Measurements from ENCODE around the gene AEN. TPM values are rescaled to one million over a fixed set of nuclear protein-coding genes. Genes with fewer than 3 reads are reported as not detected.

AEN gene
- total RNA-seq, 2 experiments from 2014 or later: 40.7 to 43.7 TPM

- no peaks in the 10 kb centered on the region for H3K36me3 Mint-ChIP-seq (ENCODE audit: low read depth)
- no peak for DNase-seq
- no peaks in the 10 kb centered on the region for H3K9me3 Mint-ChIP-seq
- ATAC-seq (ENCODE audit: poor library complexity): no peak
- H3K4me1 ChIP-seq (ENCODE audit: insufficient read depth, low read length): peaks cover 25% of the 10 kb centered on the region
- H3K27ac Mint-ChIP-seq: no peak overlapping the region
- H3K9me3 ChIP-seq (ENCODE audit: control insufficient read depth in 1 of 2, insufficient read depth in 1 of 2, low read length in 2 of 2): peaks cover 0 to 27% of the 10 kb centered on the region in 2 experiments
- peaks cover 69 to 82% of the 10 kb centered on the region in 2 experiments for H3K27me3 ChIP-seq (ENCODE audit: control insufficient read depth in 1 of 2, insufficient read depth in 2 of 2, low read length in 2 of 2)
- intact Hi-C loops (cut with DNase I, micrococcal nuclease): no loop called here
- no peak overlapping the region for H3K4me3 ChIP-seq (ENCODE audit: low read length)
- TF ChIP-seq, protein P1, sequence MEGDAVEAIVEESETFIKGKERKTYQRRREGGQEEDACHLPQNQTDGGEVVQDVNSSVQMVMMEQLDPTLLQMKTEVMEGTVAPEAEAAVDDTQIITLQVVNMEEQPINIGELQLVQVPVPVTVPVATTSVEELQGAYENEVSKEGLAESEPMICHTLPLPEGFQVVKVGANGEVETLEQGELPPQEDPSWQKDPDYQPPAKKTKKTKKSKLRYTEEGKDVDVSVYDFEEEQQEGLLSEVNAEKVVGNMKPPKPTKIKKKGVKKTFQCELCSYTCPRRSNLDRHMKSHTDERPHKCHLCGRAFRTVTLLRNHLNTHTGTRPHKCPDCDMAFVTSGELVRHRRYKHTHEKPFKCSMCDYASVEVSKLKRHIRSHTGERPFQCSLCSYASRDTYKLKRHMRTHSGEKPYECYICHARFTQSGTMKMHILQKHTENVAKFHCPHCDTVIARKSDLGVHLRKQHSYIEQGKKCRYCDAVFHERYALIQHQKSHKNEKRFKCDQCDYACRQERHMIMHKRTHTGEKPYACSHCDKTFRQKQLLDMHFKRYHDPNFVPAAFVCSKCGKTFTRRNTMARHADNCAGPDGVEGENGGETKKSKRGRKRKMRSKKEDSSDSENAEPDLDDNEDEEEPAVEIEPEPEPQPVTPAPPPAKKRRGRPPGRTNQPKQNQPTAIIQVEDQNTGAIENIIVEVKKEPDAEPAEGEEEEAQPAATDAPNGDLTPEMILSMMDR (IDR thresholded peaks at IDR 0.05): no peak
- H3K36me3 ChIP-seq (ENCODE audit: insufficient read depth, low read length): no peaks in the 10 kb centered on the region
- peaks cover 96% of the 10 kb centered on the region for H3K27me3 Mint-ChIP-seq
- H3K27ac ChIP-seq (ENCODE audit: low read depth in 1 of 2, low read length in 2 of 2): no peak overlapping the region
- peaks cover 17% of the 10 kb centered on the region for H3K4me1 Mint-ChIP-seq (ENCODE audit: low read depth)
- ChIA-PET CTCF (no interaction called here), POLR2A (no interaction called here)
- no peak overlapping the region for H3K4me3 Mint-ChIP-seq
These were observed 14.9 kb upstream of the AEN start for GRCh38 chr15:88606070-88606794.

- intact Hi-C loops (cut with DNase I, micrococcal nuclease): no loop called here
- ChIA-PET POLR2A (interaction anchor here (1.0 kb wide), 1 partner anchor 30 kb away, joined by 3 read pairs; no protein-coding TSS in a partner anchor), CTCF (no interaction called here)
- H3K36me3 Mint-ChIP-seq (ENCODE audit: low read depth): no peaks in the 10 kb centered on the region
- peaks cover 0 to 27% of the 10 kb centered on the region in 2 experiments for H3K9me3 ChIP-seq (ENCODE audit: control insufficient read depth in 1 of 2, insufficient read depth in 1 of 2, low read length in 2 of 2)
- H3K9me3 Mint-ChIP-seq: no peaks in the 10 kb centered on the region
- H3K27ac Mint-ChIP-seq: no peak overlapping the region
- DNase-seq (no peak), ATAC-seq (ENCODE audit: poor library complexity) (no peak)
- H3K36me3 ChIP-seq (ENCODE audit: insufficient read depth, low read length): no peaks in the 10 kb centered on the region
- no peak overlapping the region for H3K4me3 Mint-ChIP-seq
- H3K27ac ChIP-seq (ENCODE audit: low read depth in 1 of 2, low read length in 2 of 2): no peak overlapping the region
- H3K27me3 Mint-ChIP-seq: peaks cover 98% of the 10 kb centered on the region
- H3K4me1 Mint-ChIP-seq (ENCODE audit: low read depth): peaks cover 17% of the 10 kb centered on the region
- TF ChIP-seq, protein P1 (IDR thresholded peaks at IDR 0.05): no peak
- H3K27me3 ChIP-seq (ENCODE audit: control insufficient read depth in 1 of 2, insufficient read depth in 2 of 2, low read length in 2 of 2): peaks cover 72 to 82% of the 10 kb centered on the region in 2 experiments
- no peak overlapping the region for H3K4me3 ChIP-seq (ENCODE audit: low read length)
- H3K4me1 ChIP-seq (ENCODE audit: insufficient read depth, low read length): peaks cover 25% of the 10 kb centered on the region
These were observed 13.2 kb upstream of the AEN start for GRCh38 chr15:88607951-88608350.

GRCh38 chr15:88608607-88609181 lies 12.4 kb upstream of the AEN start:
- Mint-ChIP-seq H3K27ac (no peak overlapping the region), H3K4me1 (ENCODE audit: low read depth) (peaks cover 17% of the 10 kb centered on the region), H3K4me3 (no peak overlapping the region), H3K27me3 (peaks cover 98% of the 10 kb centered on the region), H3K9me3 (no peaks in the 10 kb centered on the region), H3K36me3 (ENCODE audit: low read depth) (no peaks in the 10 kb centered on the region)
- no peak for DNase-seq
- TF ChIP-seq, protein P1 (IDR thresholded peaks at IDR 0.05): no peak
- H3K4me3 ChIP-seq (ENCODE audit: low read length): no peak overlapping the region
- no peaks in the 10 kb centered on the region for H3K36me3 ChIP-seq (ENCODE audit: insufficient read depth, low read length)
- peaks cover 0 to 27% of the 10 kb centered on the region in 2 experiments for H3K9me3 ChIP-seq (ENCODE audit: control insufficient read depth in 1 of 2, insufficient read depth in 1 of 2, low read length in 2 of 2)
- ChIA-PET POLR2A (interaction anchor here (1.0 to 1.8 kb wide), 2 partner anchors 13 to 29 kb away, joined by 3 to 4 read pairs; partner anchors contain the start of gene AEN), CTCF (no interaction called here)
- intact Hi-C loops (cut with DNase I, micrococcal nuclease): no loop called here
- H3K4me1 ChIP-seq (ENCODE audit: insufficient read depth, low read length): peaks cover 25% of the 10 kb centered on the region
- peaks cover 68 to 78% of the 10 kb centered on the region in 2 experiments for H3K27me3 ChIP-seq (ENCODE audit: control insufficient read depth in 1 of 2, insufficient read depth in 2 of 2, low read length in 2 of 2)
- no peak overlapping the region for H3K27ac ChIP-seq (ENCODE audit: low read depth in 1 of 2, low read length in 2 of 2)
- no peak for ATAC-seq (ENCODE audit: poor library complexity)
